WERI-Rb-1 (cell line): ENCODE results near the gene CCDC136.

Experiments used
- DNase-seq: peaks from one replicate; pipeline ENCODE4 v3.0.0-alpha.2; 2020
- H3K27ac ChIP-seq: fragments of 250-450 bp; sonication (Bioruptor Pico); 2 replicates; pipeline ENCODE4 v1.5.1; 2020; ENCODE audit warnings: mild to moderate bottlenecking, moderate library complexity
- H3K27me3 ChIP-seq: fragments of 250-450 bp; sonication (Bioruptor Pico); 2 replicates; pipeline ENCODE4 v1.5.1; 2021; ENCODE audit warnings: mild to moderate bottlenecking, low read depth, moderate library complexity; ENCODE audit not compliant: insufficient read depth, severe bottlenecking
- H3K36me3 ChIP-seq: fragments of 250-450 bp; sonication (Bioruptor Pico); 2 replicates; pipeline ENCODE4 v1.5.1; 2020; ENCODE audit warnings: mild to moderate bottlenecking, moderate library complexity
- H3K4me3 ChIP-seq: 2 replicates; pipeline ENCODE4 v1.5.1; 2011; ENCODE audit warnings: low read depth, mild to moderate bottlenecking, control low read depth, low read length
- H3K9me3 ChIP-seq: fragments of 250-450 bp; sonication (Bioruptor Pico); 2 replicates; pipeline ENCODE4 v1.5.1; 2021; ENCODE audit warnings: mild to moderate bottlenecking, moderate library complexity; ENCODE audit not compliant: severe bottlenecking
- TF ChIP-seq, protein P1 (sequence below): IDR thresholded peaks from 2 replicates; pipeline ENCODE4 v1.5.1; 2011; ENCODE audit warnings: low read depth, mild to moderate bottlenecking, control low read depth, inconsistent platforms, low read length

The CCDC136 gene

DNA sequence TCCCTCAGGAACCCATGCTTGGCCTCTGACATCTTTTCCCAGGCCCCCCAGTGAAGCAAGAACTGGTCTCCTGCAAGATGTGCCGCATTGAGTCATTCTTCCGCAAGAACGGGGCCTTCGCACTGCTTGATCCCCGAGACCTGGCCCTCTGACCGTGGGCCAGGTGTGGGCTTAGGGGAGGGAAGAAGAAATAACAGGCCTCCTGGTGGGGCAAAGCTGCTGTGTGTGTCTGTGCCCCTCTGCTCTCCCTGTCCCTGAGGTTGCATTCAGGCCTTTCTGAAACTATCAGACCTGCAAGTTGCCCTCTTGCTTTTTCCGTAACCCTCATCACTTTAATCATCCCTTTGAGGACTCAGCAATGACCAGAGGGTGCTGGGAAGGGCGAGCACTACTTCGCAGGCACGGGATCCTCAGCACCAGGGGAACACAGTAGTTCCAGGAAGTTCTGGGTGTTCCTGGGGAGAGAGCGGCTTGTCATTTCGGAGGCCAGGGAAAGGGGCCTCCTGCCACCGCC is 76.9 kb downstream of the CCDC136 start:
- DNase-seq = no peak
- H3K9me3 ChIP-seq = no peaks in the 10 kb centered on the region
- no peaks in the 10 kb centered on the region for H3K27me3 ChIP-seq
- H3K27ac ChIP-seq = no peak overlapping the region
- peaks cover 17% of the 10 kb centered on the region for H3K36me3 ChIP-seq
- peak overlapping the region; percentile 49 for H3K4me3 ChIP-seq
- TF ChIP-seq, protein P1, sequence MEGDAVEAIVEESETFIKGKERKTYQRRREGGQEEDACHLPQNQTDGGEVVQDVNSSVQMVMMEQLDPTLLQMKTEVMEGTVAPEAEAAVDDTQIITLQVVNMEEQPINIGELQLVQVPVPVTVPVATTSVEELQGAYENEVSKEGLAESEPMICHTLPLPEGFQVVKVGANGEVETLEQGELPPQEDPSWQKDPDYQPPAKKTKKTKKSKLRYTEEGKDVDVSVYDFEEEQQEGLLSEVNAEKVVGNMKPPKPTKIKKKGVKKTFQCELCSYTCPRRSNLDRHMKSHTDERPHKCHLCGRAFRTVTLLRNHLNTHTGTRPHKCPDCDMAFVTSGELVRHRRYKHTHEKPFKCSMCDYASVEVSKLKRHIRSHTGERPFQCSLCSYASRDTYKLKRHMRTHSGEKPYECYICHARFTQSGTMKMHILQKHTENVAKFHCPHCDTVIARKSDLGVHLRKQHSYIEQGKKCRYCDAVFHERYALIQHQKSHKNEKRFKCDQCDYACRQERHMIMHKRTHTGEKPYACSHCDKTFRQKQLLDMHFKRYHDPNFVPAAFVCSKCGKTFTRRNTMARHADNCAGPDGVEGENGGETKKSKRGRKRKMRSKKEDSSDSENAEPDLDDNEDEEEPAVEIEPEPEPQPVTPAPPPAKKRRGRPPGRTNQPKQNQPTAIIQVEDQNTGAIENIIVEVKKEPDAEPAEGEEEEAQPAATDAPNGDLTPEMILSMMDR = no peak

DNA sequence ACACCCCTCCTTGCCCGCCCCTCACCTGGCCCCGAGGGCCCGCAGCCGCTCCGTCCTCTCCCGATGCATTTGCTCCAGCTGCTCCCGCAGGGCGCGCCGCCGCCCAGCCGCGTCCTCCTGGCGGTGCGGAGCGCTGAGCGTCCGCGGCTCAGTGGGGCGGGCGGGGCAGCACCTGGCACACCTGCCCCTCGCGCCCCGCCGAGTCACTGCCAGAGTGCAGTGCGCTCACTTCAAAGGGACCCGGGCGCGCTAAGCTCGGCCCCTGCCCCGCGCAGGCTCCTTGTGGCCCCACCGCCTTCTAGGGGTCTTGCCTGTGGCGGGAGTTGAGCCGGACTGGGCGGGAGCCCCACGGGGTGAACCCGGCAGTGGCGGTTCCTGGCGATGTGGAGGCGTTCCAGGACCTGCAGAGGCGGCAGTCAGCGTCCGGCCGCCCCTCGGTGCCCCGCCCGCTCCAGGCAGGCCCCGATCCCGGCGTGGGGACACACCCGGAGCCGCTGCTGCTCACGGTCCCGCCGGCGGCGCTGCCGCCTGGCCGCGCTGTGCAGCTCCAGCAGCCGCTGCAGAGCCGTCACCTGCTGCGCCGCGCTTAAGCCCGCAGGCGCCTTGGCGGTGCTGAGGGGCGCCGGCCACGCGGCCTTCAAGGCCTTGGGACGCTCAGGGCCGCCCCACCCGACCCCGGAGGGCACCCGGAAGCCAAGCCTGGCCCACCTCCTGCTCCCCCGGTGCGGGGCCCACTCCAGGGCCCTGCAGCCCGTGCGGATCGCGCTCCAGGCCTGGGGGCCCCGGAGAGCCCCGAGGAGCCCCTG is 77.6 kb downstream of the CCDC136 start:
- DNase-seq = peak; percentile 51
- H3K27ac ChIP-seq = peak overlapping the region; percentile 29
- H3K27me3 ChIP-seq = no peaks in the 10 kb centered on the region

DNA sequence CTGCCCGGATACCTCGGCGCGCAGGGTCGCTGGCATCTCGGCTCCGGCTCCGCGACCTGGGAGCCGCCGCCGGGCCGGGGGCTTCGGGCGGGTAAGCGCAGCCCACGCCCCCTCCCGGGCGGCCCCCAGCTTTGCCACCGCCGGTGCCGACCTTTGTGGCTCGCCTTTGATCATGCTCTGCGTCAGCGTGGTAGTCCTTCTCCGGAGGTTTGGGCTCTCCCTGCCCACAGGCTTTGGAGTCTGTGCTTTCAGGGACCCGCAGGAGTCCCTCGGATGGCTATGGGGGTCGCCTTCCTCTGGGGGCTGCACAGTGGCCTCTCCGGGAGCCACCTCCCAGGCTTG is 78.1 kb downstream of the CCDC136 start:
- no peak for DNase-seq
- Histone ChIP-seq H3K27ac (no peak overlapping the region), H3K27me3 (no peaks in the 10 kb centered on the region), H3K9me3 (no peaks in the 10 kb centered on the region), H3K36me3 (peaks cover 13% of the 10 kb centered on the region), H3K4me3 (no peak overlapping the region)
- TF ChIP-seq, protein P1 = no peak

More for the DNA sequence above, 77.6 kb downstream of the CCDC136 start:
- Histone ChIP-seq H3K36me3 (peaks cover 17% of the 10 kb centered on the region), H3K4me3 (peak overlapping the region; percentile 49), H3K9me3 (no peaks in the 10 kb centered on the region)
- TF ChIP-seq, protein P1 = peak; percentile 35

DNA sequence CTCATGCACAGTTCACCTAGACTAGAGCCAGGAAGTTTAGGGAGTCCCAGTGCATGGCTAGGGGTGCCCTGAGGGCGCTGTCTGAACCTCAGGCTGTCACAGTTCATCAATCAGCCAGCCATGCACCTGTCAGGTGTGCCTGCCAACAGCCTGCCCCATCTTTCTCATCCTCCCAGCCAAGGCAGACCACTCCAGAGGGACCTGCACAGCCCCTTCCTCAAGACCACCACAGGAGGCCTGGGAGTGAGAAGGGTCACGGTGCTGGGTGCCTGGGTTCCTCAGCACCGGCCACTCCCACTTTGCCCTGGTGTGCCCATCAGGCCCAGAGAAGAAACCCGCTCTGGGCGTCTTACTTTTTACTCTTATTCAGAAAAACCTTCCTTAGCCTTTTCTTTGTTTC is 79.3 kb downstream of the CCDC136 start:
- H3K36me3 ChIP-seq = peaks cover 2% of the 10 kb centered on the region
- no peak overlapping the region for H3K27ac ChIP-seq
- H3K4me3 ChIP-seq = no peak overlapping the region
- no peak for DNase-seq
- H3K9me3 ChIP-seq = no peaks in the 10 kb centered on the region
- TF ChIP-seq, protein P1 = no peak
- H3K27me3 ChIP-seq = no peaks in the 10 kb centered on the region
